GM18909 (cell line): Measurements from ENCODE around the gene IL17REL.

ENCODE experiments used
- ATAC-seq: cut with Tn5 transposase; IDR thresholded peaks from one replicate; pipeline ENCODE4 v1.9.1; 2021; ENCODE audit warnings: mild to moderate bottlenecking; ENCODE audit not compliant: unreplicated experiment, poor library complexity

IL17REL gene

DNA sequence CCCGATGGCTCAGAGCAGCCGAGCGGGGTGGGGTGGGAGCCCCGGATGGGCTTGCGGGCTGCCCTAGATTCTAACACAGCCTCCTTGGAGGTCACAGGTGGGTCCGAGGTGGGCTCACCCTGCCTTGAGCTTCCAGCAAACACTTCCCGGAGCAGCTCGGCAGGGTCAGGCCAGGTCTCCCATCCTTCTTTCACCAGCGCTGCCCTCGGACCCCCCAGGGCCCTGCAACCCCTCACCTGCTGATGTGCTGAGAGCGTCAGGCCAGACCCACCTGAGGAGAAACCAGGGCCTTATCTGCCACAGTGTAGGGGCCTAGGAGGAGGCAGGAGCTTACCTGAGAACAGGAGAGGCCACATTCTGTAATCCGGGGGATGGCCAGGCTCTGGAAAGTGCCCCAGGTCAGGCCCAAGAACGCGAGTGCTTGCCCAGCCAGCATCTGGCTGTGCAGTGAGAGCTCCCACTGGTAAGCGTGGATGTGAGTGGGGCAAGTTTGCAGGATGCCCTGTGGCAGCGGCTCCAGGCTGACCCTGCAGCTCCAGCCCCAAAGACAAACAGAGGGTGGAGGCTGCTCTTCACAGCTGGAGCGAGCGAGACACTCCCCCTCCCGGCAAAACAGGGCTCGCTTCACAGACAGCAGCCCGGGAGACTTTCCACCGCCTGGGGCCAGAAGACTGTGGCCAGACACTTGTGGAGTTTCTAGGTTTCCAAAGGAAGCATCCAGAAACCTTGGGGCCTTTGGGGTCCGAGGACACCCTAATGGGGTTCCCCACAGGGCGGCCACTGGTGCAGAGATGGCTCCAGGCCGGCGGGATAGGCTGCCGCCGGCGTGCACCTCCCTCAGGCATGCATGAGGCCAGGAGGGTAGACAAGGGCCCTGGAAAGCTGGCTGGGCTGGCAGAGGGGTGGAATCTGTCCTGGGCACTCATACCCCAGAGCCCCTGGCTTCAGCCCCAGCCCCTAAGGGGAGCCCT is at the start of gene IL17REL:
Gene IL17REL, minus strand, starts transcription at position 555 of the 971 bp plus-strand sequence. Its CDS starts 119 bp downstream, at position 436.
- ATAC-seq, result no peak

DNA sequence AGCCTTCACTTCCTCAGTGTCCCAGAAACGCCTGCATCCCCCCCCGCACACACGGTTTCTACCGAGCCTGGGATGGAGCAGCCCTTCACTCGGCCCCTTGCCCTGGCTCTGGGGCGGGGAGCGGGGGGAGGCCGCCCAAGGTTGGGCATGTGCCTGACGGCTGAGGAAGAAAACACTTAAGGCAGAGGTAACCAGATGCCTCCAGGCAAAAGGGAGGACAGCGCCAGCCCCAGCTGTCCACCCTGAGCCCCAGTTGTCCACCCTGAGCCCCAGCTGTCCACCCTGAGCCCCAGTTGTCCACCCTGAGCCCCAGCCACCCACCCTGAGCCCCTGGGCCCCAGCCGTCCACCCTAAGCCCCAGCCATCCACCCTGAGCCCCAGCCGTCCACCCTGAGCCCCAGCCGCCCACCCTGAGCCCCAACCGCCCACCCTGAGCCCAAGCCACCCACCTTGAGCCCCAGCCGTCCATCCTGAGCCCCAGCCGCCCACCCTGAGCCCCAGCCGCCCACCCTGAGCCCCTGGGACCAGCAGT is 49.3 kb upstream of the IL17REL start:
- no peak for ATAC-seq

DNA sequence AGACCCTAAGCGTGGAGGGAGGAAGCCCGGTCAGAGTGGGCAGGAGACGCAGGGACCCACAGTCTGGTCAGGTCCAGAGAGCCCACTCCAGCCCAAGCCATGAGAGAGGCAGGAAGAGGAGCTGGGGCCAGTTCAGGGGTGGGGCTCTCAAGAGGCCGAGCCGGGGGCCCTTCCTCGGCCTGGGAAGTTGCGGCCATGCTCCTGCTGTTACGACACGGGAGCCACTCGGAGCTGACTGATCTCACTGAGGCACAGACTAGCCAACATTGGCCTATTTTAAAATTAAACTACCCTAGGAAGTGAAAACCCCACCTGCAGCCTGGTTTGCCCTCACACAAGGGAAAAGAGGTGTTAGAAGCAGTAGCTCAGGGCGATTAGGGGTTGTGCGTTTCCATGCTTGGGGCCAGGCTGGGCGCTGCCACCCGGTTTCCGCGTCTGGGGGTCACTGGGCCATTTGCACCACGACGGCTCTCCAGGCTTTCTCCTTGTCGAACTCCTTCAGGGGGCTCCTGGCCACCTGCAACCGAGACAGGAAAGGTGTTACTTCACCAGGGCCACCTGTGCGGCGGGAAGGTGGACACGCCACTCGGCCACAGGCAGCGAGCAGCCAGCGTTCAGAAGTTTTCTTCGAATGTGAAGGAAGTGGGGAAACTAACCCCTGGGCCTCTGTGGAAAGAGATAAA is 48.7 kb upstream of the IL17REL start:
- no peak for ATAC-seq

DNA sequence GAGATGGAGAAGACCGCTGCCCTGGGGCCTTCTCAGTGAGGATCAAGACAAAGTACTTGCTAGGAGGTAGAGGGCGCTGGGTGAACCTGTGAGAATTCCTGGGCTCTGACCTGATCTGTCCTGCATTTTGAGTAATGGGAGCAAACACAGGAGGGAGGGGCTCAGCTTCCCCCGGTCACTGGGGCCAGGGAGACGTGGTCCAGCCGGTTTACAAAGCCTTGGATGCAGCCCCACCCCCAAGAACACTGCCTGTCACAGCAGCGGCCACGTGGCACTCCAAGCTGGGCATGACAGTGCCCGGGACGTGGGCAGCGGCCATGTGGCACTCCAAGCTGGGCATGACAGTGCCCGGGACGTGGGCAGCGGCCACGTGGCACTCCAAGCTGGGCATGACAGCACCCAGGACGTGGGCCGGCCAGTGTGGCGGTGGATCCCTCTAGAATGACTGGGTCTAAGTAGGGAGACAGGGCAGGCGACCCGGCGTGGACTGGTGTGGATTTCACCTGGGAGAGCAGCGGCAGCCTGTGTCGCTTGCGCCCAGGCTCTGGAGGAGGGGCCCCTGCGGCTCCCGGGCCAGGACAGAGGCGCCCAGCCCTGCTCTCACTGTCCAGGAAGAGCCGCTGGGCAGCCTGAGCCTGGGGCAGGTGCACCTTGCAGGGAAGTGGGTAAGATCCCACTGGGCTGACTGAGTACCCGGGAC is 48.0 kb upstream of the IL17REL start:
- ATAC-seq, result no peak

DNA sequence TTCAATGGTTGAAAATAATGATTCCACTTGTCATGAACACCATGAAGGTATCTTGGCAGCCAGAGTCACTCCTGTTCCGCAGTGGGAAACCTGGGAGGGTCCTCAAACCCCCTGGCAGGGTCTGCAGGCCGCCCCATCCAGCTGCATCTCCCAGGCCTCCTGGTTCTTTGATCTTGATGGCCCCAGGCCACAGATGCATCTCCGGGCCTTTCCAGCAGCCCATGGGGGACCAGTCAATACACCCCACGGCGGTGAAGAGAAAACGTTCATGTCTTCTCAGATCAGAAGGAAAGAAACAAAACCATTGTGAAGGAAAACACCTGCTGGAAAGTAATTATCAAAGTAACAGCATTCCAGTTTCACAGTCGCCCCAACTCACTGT is 47.3 kb upstream of the IL17REL start:
- no peak for ATAC-seq

DNA sequence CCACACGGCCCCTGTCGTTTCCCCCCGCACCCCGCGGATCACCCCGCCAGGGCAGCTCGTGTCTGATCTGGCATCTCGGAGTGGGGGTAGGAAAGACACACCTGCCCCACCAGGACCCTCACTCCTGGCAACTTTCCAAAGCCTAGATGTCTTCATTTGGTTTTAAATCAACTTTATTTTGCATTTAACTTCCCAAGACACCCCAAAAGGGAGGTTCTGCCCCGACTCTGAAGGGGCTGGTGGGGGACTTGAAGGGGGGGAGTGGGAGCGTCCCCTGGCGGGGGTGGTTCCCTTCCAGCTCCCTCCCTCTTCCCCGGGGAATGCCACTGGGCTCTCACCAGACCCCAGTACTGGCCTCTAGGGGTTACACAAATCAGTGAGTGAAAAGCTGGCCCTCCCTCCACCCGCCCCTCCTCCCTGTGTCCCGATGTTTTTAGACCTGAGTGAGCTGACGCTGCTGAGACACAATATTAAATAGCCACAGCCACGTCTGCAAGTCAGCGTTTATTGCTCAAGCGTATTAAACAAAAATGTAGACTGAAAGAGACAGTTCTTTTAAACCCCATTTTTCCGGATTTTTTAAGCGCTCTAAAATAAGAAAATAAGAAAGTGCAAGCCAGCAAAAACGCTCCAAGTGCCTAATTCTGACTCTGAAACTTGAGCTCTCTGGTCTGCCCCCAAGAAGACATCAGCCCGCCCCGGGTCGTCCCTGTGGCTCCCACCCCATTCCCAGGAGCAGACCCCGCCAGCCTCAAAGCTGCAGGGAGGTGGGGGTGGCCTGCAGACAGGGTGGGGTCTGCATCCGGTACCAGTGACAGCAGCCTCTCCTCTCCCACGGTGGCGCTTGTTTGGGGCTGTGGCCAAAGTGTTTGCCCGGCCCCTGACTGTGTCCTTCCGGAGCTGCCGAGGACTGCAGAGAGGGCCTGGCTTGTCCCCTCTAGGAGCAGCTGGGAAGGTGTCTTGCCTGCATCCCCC is 46.6 kb upstream of the IL17REL start:
- no peak for ATAC-seq

DNA sequence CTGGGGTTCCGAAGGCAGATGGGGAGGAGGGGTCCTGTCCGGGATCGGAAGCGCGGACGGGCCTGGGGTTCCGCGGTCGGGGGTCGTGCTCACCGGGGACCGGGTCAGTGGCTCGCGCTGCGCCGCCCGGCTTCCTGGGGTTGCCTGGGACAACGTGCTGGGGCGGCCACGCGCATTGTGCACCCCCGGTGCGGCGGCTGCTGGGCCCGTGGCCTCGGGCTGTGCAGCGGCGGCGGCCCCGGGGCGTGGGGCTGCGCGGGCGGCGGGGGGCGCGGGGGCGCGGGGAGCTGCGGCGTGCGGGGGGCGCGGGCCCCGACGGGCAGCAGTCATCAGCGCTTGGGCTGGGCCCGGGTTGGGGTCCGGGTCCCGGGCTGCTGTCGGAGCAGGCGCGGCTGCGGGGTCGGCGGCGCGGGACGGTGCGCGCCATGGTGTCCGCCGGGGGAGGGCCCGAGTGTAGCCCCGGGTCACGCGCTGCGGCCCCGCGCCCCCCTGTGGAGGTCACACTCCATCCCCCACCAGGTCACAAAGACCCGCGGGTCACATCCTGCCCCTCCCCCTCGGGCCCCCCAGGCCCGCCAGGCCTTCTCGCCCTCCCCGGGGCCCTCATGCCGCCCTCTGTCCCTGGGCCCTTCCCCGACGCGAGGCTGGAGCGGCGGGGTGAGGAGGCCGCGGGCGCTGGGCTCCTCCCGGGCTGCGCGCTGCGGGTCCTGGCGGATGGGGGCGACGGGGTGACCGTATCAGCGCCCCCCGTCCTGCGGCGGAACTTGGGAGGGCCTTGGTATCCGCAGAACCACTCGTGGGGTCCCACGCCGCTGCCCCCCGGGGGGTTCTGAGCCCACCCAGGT is 45.7 kb upstream of the IL17REL start, which contains the start of gene TTLL8:
Gene TTLL8, minus strand, starts transcription at position 238 of the 845 bp plus-strand sequence.
- ATAC-seq, result no peak

DNA sequence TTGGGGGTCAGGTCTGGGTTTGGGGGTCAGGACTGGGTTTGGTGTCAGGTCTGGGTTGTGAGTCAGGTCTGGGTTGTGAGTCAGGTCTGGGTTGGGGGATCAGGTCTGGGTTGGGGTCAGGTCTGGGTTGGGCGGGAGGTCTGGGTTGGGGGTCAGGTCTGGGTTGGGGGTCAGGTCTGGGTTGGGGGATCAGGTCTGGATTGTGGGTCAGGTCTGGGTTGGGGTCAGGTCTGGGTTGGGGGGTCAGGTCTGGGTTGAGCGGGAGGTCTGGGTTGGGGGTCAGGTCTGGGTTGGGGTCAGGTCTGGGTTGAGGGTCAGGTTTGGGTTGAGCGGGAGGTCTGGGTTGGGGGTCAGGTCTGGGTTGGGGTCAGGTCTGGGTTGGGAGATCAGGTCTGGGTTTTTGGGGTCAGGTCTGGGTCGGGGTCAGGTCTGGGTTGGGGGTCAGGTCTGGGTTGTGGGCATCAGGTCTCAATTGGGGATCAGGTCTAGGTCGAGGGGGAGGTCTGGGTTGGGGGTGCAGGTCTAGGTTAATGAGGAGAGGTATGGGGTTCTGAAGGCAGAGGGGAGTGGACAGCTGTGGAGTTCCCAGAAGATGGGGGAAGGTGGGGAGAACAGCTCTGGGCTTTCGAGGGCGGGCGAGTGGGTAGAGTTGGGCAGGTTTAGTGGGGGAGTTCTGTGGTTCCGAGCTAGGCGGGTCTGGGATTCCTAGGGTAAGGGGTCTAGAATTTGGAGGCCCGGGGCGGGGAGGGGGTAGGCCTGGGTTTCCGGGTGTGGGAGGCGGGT is 44.9 kb upstream of the IL17REL start:
- ATAC-seq, result no peak

DNA sequence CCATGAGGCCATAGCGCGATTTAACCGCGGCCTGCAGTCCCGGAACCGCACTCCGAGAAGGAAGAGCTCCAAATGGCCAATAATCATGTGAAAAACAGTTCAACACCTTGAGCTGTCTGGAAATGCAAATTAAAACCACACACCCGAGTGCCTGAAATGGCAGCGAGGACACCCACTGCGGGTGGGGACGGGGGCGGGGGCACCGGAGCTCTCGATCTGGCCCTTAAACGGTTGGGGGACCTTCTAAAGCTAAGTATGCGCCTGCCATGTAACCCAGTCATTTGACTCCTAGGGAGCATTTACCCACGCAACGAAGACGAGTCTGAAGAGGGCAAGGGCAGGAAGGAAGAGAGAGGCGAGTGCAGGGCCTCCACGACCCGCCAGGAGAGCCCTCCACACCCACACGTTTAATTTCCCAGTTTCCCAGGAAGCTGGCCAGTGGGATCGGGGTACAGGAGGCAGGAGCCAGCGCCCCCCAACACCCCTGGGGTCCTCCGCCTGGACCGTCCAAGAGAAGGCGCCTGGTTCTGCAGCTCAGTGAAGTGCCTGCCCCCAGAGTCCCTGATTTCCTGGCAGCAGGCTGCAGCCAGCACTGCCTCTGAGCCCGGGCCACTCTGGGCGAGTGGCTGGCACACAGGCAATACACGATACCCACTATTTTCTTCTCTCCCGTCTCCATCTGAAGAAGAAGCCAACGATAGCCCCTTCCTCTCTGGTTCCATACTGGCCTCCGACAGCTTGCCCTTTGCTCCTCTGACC is 43.8 kb upstream of the IL17REL start:
- ATAC-seq, result no peak

DNA sequence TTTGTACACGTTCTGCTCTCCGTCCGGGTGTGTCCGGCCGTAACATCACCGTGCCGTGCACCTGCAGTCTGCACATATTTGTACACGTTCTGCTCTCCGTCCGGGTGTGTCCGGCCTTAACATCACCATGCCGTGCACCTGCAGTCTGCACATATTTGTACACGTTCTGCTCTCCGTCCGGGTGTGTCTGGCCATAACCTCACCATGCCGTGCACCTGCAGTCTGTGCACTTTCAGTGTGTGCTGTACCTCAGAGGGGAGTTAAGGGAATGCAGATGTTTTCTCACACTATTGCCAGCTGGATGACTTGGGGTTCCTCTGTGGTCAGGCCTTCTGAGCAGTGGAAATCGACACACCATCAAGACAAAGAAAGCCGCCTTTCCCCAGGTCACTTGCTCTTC is 41.3 kb upstream of the IL17REL start:
- ATAC-seq, result no peak

DNA sequence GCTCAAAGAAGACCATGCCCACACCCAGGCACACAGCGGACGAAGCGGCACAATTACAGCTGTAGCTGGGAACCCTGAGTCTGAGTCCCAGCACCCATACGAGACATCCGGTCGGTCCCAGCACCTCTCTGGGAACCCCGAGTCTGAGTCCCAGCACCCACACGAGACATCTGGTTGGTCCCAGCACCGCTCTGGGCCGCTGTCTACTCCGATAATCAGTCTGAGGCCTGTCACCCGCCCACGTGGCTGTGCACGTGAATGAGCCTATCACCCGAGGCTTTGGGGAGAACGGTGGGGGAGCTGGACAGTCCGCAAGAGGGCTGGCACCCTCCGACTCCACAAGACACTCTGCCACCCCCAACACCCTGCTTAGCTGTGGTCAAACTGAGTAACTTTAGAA is 39.4 kb upstream of the IL17REL start:
- no peak for ATAC-seq

DNA sequence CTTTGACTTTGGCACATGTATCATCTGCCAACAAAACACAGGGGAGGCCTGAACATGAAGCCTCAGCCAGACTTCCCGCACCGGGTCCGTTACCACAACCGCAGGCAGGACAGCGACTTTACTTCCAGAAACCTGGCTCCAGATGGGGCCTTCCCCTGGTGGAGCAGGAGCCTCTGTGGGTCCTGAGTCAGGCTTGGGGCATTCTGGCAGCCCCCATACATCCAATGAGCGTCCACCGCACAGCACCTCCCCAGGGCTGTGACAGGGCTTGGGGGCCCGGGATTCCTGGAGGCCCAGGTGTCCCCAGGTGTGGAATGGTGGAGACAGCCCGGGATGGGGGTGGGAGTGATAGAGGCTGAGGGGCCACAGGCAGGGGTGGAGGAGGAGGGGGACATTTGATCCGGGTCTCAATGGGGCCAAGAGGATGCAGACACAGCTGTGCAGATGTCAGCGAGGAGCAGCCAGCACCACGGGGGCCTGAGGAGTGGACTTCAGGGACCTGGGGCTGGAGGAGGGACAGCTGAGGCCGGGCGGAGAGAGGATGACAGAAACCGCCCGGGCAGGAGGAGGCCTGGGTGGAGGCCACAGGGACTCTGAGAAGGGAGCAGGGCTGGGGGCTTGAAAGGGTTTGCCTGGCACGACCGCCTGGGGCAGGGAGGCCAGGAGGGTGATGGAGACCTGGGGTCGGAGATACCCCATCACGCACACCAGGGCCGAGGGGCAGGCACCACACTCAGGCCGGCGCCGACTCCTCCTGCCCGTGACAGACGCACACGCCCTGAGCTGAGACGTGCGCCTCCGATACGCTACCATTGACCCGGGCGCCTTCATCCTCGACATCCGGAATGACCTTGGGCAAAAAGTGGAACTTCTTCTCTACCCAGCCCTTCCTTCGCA is 37.0 kb upstream of the IL17REL start:
- no peak for ATAC-seq

DNA sequence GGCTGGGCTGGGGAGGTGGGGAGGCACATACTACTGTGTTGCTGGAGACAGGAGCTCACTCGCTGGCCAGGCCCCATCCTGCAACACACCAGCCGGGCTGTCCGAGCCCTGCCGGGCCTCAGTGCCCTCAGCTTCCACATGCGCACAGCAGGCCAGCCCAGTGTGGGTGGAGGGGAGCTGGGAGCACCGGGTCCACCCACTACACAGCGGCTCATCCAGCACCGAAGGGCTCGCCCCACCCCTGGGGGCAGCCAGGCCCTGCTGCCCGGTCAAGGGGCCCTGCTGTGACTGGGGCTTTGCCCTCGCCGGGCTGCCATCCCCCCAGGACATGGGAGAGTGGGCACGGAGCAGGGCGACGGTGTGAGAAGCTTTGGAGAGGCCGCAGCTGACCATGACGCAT is 36.3 kb upstream of the IL17REL start:
- no peak for ATAC-seq

DNA sequence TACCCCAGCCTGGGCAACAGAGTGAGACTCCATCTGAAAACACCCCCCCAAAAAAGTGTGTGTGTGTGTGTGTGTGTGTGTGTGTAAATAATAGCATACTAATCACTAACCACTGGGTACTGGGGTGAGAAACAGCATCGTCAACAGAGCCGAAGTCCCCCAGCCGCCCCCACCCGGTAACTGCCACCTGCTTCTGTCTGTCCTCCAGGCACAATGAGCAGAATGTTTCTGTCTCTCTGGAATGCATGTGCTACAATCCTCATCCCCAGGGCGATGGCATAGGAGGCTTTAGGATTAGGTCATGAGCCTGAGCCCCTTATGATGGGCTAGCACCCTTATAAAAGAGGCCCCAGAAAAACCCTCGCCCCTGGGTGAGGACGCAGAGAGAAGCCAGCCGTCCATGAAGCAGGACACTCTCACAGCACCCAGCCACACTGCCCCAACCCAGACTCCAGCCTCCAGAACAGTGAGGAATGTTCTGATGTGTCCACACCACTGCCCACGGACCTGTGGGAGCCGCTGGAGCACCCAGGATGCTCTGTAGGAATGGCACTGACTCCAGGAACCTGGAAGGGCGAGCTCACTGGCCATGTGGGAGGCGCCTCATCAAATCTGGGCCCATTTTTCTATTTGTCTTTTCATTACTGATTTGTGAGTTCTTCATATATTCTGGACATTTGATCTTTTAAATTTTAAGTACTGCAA is 35.6 kb upstream of the IL17REL start:
- no peak for ATAC-seq

DNA sequence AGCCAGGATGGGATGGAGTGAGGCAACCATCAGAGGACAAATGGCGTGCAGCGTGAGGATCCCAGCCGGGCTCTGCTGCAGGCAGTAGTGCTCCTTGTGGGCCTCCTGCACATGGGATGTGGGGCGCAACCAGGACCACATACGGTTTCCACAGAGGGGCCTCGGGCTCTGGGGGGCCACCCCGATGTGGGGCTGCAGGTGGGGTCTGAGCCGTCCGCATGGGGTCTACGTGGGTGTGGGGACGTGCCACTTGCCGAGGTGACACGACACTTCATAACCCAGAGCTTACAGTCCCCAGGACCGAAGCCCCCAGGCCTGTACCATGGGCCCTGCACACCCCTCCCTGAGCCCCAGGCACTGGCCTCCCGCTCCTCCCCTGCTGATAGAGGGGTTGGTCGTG is 34.8 kb upstream of the IL17REL start:
- no peak for ATAC-seq
